NB4 (cell line): ENCODE measurements around the gene WNT7B.
A peak's percentile ranks its signal among the peaks of the same experiment; 100 is the strongest.

Experiments
- DNase-seq: peaks from one replicate; pipeline ENCODE4 v3.0.0; 2010; ENCODE audit warnings: low read depth
- H3K4me3 ChIP-seq: one replicate; pipeline ENCODE4 v1.5.1; 2011; ENCODE audit warnings: mild to moderate bottlenecking, low read depth, low read length, moderate library complexity
- MYC ChIP-seq: IDR thresholded peaks from 2 replicates; pipeline ENCODE4 v1.6.1; 2011; ENCODE audit warnings: low read depth, low read length
- POLR2A ChIP-seq: IDR thresholded peaks from 2 replicates; pipeline ENCODE4 v1.6.1; 2011; ENCODE audit warnings: mild to moderate bottlenecking; ENCODE audit not compliant: insufficient read length; ENCODE audit errors: extremely low read depth
- TF ChIP-seq, protein P1 (sequence below): IDR thresholded peaks from one replicate; pipeline ENCODE4 v1.5.1; 2012; ENCODE audit warnings: low read depth, low read length
- TF ChIP-seq, protein P2 (sequence below): IDR thresholded peaks from 2 replicates; pipeline ENCODE4 v1.6.1; 2011; ENCODE audit warnings: low read depth, low read length

The WNT7B gene

GRCh38 chr22:45908961-45909360, 68.0 kb downstream of the WNT7B start:
- TF ChIP-seq, protein P1, sequence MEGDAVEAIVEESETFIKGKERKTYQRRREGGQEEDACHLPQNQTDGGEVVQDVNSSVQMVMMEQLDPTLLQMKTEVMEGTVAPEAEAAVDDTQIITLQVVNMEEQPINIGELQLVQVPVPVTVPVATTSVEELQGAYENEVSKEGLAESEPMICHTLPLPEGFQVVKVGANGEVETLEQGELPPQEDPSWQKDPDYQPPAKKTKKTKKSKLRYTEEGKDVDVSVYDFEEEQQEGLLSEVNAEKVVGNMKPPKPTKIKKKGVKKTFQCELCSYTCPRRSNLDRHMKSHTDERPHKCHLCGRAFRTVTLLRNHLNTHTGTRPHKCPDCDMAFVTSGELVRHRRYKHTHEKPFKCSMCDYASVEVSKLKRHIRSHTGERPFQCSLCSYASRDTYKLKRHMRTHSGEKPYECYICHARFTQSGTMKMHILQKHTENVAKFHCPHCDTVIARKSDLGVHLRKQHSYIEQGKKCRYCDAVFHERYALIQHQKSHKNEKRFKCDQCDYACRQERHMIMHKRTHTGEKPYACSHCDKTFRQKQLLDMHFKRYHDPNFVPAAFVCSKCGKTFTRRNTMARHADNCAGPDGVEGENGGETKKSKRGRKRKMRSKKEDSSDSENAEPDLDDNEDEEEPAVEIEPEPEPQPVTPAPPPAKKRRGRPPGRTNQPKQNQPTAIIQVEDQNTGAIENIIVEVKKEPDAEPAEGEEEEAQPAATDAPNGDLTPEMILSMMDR, result no peak
- TF ChIP-seq MYC (no peak), POLR2A (no peak)
- TF ChIP-seq, protein P2, sequence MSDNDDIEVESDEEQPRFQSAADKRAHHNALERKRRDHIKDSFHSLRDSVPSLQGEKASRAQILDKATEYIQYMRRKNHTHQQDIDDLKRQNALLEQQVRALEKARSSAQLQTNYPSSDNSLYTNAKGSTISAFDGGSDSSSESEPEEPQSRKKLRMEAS, result no peak
- DNase-seq, result no peak
- no peak overlapping the region for H3K4me3 ChIP-seq

GRCh38 chr22:45907996-45908395, 69.0 kb downstream of the WNT7B start:
- no peak overlapping the region for H3K4me3 ChIP-seq
- TF ChIP-seq, protein P2, result no peak
- TF ChIP-seq, protein P1, result no peak
- TF ChIP-seq POLR2A (no peak), MYC (no peak)
- no peak for DNase-seq

- TF ChIP-seq MYC (no peak), POLR2A (no peak)
- TF ChIP-seq, protein P2, result no peak
- TF ChIP-seq, protein P1, result no peak
- DNase-seq, result no peak
- no peak overlapping the region for H3K4me3 ChIP-seq
These were observed 69.6 kb downstream of the WNT7B start for GRCh38 chr22:45907378-45907777.

DNA sequence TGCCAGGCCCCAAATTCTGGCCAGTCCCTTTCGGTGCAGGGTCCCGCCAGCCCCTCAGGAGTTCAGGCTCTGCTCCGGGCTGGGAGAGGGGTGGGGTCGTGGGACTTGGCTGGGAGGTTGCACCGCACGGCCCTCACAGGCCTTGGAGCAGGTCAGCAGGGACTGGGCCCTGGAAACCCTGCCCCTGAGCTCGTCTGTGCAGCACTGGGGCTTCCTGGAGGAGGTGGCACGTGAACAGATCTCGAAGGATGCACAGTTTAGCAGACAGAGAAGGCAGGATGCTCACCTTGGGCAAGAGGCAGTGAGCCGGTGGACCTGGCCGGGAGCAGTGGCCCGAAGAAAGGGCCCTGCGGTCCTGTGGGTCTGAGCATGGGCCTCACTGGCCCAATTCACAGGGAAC, 70.0 kb downstream of the WNT7B start:
- no peak overlapping the region for H3K4me3 ChIP-seq
- TF ChIP-seq, protein P1, result no peak
- no peak for TF ChIP-seq POLR2A
- no peak for TF ChIP-seq MYC
- TF ChIP-seq, protein P2, result no peak
- no peak for DNase-seq

DNA sequence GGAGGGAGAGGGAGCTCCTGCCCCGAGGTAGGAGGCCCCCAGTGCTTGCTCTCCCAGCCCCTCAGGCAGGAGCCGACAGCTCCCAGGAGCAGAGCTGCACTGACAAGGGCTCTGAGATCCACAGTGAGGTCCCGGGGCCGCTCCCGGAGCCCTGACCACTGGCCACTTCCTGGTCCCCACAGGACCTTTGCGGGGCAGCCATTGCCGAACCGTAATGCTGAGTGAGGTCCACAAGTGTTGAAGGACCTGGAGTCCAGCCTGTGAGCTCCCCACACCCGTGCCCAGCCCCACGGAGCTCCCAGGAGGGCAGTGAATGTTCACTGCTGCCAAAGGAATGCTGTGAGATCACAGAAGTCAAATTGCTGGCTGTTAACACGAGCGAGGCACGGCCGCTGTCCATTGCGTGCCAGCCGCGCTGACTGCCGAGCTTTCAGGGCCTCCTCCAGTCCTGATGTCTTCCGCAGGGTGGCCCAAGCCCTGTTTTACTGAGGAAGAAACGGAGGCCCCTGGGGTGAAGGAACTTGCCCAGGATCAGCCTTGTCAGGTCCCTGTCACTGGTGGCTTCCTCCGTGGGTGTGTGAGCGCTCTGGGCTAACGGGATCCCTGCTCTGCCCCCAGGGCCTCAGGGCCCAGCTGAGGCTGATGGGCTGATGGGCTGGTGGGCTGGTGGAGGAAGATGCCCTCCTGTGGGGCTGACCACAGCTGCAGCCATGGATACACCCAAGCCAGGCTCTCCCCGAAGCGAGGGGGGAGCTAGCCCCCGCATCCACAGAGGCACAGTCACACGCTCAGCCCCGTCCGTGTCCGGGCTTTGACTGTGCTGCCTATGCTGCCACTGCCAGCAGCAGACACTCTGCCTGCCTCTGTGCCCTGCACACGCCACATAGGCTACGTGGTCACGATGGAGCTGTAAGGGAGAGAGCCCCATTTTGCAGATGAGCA, 70.8 kb downstream of the WNT7B start:
- H3K4me3 ChIP-seq, result peak overlapping the region; percentile 40
- peak; percentile 85 for DNase-seq
- TF ChIP-seq MYC, result no peak

DNA sequence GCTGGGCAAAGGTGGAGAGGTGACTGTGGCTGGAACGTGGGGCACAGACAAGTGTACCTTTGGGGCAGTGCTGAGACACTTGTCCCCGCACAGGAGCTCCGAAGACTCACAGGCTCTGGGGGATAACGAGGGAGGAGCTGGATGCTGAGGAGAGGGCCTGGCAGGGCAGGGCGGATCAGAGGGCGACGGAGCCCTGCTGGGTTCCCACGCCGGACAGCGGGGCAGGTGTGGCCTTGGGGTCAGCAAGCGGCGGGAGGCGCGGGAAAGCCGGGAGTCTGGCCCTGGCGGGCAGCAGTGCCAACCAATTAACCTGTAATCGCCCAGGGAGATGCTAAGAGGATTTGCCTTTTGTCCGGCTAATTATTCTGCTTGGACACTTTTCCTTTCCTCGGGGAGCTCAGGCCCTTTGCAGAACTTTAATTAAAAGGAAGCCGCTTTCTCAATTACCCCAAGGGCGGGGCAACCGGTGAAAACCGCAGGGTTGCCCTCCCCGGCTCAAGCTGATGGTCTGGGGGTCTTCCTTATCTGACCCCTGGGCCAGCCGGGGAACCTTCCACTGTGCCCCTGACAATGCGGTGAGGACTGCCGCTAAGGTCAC, 71.5 kb downstream of the WNT7B start:
- H3K4me3 ChIP-seq, result peak overlapping the region; percentile 40
- TF ChIP-seq, protein P2, result no peak
- TF ChIP-seq POLR2A, result no peak
- TF ChIP-seq, protein P1, result no peak
- no peak for TF ChIP-seq MYC
- DNase-seq, result no peak
